HG03521 (cell line): ENCODE results near the gene ZNF780A.
"Not testable (repeated sequence)": the region's sequence is repeated elsewhere in the genome, so short reads cannot be mapped to it uniquely, and the experiment has no call there.

ENCODE experiments used
- ATAC-seq: cut with Tn5 transposase; IDR thresholded peaks from one replicate; pipeline ENCODE4 v1.9.1; 2021; ENCODE audit warnings: mild to moderate bottlenecking, moderate library complexity; ENCODE audit not compliant: unreplicated experiment

Gene ZNF780A

GRCh38 chr19:40088299-40089047, 2.3 kb downstream of the ZNF780A start:
- ATAC-seq = no peak

- ATAC-seq = no peak
Observed at GRCh38 chr19:40084948-40085347, 5.8 kb downstream of the ZNF780A start.

- ATAC-seq = no peak
Observed at GRCh38 chr19:40081411-40081810, 9.3 kb downstream of the ZNF780A start.

- ATAC-seq = no peak
Observed at GRCh38 chr19:40080289-40080688, 10.5 kb downstream of the ZNF780A start.

GRCh38 chr19:40078377-40078776, 12.4 kb downstream of the ZNF780A start:
- ATAC-seq = no peak

- no peak for ATAC-seq
Observed at GRCh38 chr19:40070058-40070457, 20.7 kb downstream of the ZNF780A start.

GRCh38 chr19:40059624-40060023, 31.1 kb downstream of the ZNF780A start:
- no peak for ATAC-seq

GRCh38 chr19:40057166-40057565, 33.6 kb downstream of the ZNF780A start:
- ATAC-seq = no peak

GRCh38 chr19:40056505-40056904, 34.2 kb downstream of the ZNF780A start:
- no peak for ATAC-seq

GRCh38 chr19:40055832-40056504, 34.8 kb downstream of the ZNF780A start, which contains the start of gene ZNF780B:
TSS of gene ZNF780B (minus strand) at chr19:40056231. CDS start at chr19:40050332, 5,899 bp downstream.
- ATAC-seq = peak; percentile 80

- ATAC-seq = no peak
Observed at GRCh38 chr19:40055049-40055448, 35.7 kb downstream of the ZNF780A start.

- ATAC-seq = no peak
Observed at GRCh38 chr19:40054632-40055031, 36.1 kb downstream of the ZNF780A start.

- no peak for ATAC-seq
Observed at GRCh38 chr19:40053491-40053890, 37.3 kb downstream of the ZNF780A start.

GRCh38 chr19:40041718-40042117, 49.0 kb downstream of the ZNF780A start:
- ATAC-seq = not testable (repeated sequence)

GRCh38 chr19:40038047-40038446, 52.7 kb downstream of the ZNF780A start:
- ATAC-seq = not testable (repeated sequence)

GRCh38 chr19:40035996-40036395, 54.7 kb downstream of the ZNF780A start:
- ATAC-seq = no peak

- ATAC-seq = no peak
Observed at GRCh38 chr19:40033989-40034560, 56.7 kb downstream of the ZNF780A start.

- no peak for ATAC-seq
Observed at GRCh38 chr19:40026597-40026970, 64.2 kb downstream of the ZNF780A start.

GRCh38 chr19:40025938-40026596, 64.7 kb downstream of the ZNF780A start:
- no peak for ATAC-seq

- ATAC-seq = no peak
Observed at GRCh38 chr19:40023969-40024368, 66.8 kb downstream of the ZNF780A start.
